CD4-positive, alpha-beta T cell treated with Interleukin-10 for 1 hour (primary cell): ENCODE measurements around the gene PPT1.
"Not testable (repeated sequence)": the region's sequence is repeated elsewhere in the genome, so short reads cannot be mapped to it uniquely, and the experiment has no call there.

Experiments
- DNase-seq: peaks from one replicate; pipeline ENCODE4 v3.0.0-alpha.2; 2020

The PPT1 gene

DNA sequence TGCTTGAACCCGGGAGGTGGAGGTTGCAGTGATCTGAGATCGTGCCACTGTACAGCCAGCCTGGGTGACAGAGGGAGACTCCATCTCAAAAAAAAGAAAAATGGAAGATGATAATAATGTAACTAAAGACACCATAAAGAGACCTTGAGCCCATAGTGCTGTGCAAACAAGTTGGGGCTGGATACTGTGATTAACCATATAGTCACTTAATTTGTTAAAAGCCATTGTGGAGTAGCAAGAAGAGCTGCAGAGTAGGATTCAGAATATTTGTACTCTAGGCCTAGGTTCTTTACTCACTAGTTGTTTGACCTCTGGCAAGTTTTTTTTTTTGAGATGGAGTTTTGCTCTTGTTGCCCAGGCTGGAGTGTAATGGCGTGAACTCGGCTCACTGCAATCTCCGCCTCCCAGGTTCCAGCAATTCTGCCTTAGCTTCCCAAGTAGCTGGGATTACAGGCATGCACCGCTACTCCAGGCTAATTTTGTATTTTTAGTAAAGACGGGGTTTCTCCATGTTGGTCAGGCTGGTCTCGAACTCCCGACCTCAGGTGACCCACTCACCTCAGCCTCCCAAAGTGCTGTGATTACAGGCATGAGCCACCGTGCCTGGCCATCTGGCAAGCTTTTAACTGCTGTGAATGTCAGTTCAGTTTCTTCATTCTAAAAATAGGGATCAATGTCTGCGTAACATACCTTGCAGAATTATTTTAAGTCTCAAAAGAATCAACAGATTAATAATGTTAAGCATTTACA, 43.7 kb downstream of the PPT1 start:
- no peak for DNase-seq

DNA sequence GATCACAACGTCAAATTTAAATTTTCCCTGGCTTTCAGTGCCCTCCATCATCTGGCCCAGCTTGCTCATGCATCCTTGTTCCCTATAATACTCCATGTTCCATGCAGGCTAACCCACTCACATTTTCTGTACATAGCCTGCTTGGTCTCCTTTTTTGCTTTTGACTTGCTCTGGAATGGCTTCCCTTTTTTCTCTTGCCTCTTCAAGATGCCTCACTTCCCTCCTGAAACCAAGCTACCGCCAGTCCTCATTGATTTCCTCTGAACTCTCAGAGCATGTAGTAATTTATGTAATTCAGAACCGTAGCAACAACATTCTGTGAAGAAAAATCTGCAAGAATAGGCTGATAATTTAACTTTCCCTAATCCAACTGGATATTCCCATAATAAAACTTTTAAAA, 46.2 kb downstream of the PPT1 start:
- no peak for DNase-seq

DNA sequence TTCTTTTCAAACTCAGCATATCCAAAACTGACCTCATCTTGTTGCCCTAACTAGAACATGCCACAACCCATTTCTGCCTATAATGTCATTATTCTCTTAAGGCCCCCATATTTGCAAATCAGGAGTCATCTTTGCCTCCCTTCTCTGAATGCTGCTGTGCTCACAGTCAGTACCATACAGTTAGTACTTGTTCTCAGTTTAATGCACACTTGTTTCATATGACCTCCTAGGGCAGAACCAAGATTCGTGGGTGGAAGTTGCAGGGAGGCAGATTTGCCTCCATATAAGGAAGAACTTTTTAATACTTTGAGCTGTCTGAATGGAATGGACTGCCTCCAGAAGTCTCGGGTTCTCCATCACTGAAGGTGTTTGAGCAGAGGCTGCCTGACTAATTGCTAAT, 47.3 kb downstream of the PPT1 start:
- no peak for DNase-seq

DNA sequence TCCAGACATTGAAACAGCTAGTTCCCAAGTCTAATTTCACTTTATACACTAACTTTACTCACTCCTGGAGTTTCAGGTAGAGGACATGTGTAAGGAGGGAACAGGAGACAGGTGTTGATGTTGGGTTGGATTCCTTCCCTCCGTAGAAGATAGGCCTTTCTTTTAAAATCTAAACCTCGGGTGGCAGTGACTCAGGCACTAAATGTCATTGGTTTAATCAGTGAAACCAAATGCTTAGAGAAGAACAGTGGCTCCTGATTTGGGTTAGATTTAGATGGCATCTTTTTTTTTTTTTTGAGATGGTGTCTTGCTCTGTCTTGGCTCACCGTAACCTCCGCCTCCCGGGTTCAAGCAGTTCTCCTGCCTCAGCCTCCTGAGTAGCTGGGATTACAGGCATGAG, 49.3 kb downstream of the PPT1 start:
- DNase-seq: no peak

DNA sequence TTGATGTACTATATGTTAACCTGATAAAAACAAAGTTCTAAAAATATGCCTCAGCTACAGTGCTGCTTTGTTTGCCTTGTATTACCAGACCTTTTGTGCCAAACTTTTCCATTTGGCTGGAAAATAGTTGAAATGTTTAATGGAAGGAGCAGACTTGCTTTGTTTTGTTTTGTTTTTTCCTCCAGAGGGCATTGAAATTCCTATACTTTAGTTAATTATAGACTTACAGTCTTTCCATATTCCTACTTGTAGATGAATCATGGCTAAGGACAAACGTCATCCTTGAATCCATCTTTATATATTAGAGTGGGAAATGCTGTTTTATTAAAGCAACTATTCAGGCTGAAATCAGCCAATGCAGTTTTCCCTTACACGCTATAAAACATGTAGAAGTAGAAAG, 49.8 kb downstream of the PPT1 start:
- no peak for DNase-seq

DNA sequence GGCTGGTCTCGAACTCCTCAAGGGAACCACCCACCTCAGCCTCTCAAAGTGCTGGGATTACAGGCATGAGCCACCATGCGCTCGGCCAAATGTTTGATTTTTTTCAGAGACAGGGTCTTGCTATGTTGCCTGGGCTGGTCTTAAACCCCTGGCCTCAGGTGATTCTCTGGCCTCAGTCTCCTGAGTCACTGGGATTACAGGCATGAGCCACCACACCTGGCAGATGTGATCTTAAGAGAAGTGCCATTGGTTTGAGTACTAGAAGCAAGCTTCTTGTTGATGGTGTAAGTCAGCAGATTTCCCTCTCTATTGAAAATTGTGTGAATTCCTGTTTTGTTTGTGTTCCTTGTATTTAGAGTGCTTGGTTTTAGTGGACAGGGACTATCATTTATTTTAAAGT, 51.3 kb downstream of the PPT1 start:
- no peak for DNase-seq

DNA sequence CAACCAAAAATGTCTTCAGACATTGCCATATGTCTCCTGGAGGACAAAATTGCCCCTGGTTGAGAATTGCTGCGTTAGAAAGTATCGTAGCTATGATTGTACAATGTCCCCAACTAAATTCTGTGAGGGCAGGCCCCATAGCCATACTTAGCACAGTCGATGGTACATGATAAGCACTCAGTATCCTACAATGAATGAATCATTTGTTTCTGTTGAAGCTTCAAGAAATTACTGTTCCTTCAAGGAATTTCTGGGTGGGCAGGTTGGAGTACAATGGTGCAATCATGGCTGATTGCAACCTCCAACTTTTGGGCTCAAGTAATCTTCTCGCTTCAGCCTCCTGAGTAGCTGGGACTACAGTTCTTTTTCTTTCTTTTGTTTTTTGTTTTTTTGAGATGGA, 51.9 kb downstream of the PPT1 start:
- no peak for DNase-seq

DNA sequence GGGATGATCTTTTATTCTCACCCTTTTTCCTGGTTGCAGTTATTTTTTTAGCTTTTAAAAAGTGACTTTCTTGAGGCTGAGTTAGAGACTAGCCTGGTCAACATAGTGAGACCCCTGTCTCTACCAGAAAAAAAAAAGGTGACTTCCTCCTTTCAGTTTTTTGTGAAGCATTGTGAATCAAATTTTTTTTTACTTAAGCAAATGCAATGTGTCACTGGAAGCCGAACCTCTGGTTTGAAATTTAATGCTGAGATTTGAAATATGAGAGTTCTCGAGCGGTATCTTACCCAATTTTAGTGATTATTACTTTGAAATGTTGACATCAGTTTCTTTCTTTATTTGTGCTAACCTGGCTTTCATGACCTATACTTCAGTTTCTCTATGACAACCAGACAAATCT, 52.9 kb downstream of the PPT1 start:
- no peak for DNase-seq

DNA sequence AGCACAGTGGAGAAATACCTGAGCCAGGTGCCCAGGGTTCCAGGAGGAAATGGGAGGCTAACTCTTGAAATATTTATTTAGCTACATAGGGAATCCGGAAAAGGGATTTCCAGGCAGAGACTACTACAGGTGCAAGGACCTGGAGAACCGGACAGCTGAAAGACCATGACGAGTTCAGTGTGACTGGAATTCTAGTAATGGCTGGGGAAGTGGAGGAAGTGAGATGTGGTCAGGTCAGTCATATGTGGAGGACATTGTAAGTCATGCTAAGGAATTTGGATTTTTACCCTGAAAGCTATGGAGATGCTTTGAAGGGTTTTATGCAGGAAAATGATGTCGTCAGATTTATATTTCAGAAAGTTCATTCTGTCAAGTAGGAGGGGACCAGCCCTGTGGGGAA, 54.7 kb downstream of the PPT1 start:
- DNase-seq: no peak

DNA sequence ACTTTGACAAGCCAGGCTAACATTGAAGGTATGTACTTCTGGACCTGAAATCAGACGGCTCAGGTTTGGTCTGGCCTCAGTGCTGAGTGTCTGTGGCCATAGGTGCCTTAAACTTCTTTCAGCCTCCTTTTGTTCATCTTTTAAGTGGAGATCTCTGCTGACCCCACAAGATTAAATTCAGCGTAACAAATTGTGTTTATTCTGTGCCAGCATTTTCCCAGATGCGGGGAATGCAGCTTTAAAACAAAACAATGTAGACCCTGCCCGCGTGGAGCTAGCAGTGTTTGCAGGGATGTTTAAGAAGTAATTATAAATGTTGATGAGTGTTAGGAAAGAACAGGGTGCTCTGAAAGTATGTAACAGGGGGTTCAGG, 55.6 kb downstream of the PPT1 start:
- no peak for DNase-seq

DNA sequence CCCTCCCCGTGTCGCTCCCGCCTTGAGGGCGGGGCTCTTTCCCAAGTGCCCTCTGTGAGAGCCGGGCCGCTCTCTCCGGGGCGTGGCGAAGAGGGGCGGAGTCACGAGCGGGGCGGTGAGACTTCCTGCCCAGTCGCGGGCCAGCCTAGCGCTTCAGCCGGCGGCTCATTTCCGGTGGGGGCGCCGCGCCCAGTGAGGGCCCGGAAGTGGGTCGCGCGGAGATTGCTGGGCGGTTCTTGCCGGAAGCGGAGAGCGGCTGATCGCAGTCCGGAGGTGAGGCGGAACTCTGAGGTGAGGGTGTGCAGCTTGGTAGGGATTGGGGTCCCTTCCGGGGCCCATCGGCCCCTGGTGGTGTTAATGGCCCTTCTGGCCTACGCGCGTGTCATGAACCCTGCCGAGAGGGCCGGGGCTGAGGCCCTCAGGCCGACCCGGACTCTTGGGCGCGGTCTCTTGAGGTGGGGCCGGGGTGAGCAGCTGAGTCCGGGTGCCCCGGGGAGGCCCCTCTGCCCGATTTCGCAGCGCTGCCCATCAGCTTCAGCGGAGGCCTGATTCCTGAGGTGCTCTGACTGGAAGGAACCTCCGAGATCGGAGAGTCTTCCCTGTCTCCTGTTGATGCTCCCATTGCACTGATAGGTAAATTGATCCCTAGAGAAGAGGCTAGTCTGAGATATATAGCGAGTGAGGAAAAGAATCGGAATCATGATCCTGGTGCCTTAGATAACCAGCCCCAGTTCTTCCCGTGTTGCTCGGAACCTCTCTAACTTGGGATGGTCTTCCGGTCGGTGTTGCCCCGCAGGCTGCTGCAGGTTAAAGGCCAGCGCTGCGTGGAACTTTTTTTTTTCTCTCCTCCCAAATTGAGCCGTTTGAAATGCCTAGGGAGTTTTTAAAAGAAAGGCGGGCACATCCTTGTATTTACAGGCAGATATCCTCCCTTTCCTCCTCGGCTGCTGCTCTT, 56.3 kb downstream of the PPT1 start, which contains the start of gene CAP1:
Gene CAP1 (plus strand): TSS at position 219 of the 955 bp plus-strand sequence. CDS start 18,618 bp downstream, outside the sequence.
- peak; percentile 100 for DNase-seq

DNA sequence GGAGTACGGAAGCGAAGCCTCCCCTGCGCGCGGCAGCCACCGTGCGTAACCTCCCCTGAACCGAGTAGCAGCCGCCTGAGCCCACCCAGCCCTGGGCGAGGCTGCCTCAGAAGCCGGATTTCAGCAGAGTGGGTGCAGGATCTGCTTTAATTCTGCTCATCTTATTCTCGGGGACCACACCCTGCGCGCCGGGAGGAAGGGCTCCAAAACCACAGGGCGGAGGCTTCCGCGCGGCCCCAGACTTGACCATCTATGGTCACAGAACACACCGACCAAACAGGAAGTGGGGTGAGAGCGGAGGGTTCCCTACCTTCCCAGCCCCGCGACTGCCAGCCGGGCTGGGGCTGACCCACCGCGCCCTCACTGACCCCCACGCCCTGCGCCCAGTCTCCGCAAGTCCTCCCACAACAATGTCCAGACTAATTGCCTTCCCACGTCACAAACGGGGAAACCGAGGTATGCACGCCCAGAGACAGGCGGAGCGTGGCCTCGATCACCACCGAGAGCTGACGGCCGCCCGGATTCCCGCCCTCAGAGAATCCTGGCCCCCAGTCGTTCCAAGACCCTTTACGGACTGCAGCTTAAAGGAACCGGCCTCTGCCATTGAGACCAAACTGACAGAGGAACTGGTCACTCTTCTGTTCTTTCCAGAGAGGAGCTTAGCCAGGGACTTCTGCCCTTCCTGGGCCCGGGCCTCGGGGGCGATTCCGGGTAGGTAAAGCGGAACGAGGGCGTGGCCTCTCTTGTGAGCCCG, 57.1 kb downstream of the PPT1 start:
- DNase-seq: peak; percentile 83

DNA sequence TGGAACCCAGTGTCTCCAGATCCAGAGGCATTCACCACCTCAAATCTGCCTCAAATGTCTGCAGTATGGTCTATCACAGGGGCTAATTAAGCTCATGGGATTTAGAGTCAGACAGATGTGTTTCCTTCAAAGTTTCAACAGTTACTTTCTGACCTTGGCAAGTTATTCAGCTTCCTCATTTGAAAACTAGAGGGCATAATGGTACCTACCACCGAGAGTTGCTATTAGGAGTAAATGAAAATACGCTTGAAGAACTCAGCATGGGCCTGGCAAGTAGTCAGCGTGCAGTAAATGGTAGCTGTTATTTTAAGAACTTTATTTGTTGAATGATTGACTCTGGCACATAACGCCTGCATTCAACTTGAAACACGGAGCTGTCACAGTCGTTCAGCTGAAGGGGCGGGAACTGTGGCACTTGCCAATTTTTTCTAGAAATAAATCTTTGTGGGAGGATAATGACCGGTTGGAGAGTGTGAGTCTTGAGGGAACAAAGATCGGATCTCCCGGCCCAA, 57.8 kb downstream of the PPT1 start:
- DNase-seq: peak; percentile 62

DNA sequence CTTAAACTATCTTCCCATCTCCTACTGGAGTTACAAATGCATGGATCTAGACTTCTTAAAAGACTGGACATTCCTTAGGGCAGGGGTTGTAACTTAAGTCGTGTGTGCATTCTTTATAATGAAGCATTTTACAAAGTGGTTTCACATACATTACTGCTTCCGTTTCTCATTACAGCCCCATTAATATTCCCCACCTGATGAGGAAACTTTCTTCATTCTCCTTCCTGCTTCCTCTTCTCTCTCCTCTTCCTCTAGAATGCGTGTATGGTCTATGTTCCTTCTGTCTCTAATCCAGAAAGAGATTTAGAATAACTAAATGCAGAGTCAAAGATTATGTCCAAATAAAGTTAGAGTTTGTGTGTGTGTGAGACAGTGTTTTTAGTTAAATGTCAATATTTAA, 58.4 kb downstream of the PPT1 start:
- DNase-seq: no peak

DNA sequence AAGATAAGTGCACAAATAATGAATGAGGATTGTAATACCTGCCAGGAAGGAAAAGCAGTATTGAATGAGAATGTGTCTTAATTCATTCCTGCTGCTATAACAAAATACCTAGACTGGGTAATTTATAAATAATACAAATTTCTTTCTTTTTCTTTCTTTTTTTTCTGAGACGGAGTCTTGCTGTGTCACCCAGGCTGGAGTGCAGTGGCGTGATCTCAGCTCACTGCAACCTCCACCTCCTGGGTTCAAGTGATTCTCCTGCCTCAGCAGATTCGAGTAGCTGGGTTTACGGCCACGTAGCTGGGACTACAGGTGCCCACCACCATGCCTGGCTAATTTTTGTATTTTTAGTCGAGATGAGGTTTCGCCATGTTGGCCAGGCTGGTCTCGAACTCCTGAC, 59.8 kb downstream of the PPT1 start:
- DNase-seq: not testable (repeated sequence)

DNA sequence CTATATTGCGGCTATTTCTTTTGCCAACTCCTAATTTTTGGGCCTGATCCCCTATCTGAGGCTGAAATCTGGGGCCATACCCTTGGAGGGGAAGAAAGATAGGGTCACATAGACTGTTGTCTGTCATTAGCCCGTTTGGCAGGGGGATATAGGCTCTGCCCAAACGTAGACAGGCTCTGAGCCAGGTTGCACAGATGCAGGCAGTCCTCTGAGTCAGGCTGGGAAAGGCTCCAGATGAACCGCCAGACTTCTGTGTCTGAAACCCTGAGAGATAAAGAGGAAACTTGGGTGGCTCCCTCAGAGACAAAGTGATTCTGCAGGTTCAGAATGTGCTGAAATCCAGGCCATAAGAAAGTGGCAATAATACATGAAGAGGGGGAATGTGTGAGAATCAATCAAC, 60.5 kb downstream of the PPT1 start:
- DNase-seq: no peak

DNA sequence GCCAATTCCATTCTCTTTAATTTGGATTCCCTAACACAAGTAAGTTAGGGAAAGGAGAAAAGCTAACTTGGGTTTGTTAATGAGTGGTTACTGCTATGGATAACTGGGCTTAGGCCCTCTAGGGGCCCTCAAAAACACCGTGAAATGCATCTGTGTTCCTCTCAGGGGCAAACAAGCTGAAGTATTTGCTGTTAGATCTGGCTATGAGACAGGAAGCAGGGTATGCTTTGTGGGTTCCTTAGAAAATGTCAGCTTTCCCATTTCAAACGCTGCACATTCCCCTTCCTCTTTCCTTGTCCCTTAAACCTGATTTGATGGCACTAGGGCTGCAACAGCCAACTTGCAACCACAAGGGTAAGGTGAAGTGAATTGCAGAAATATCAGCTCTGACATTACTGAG, 62.2 kb downstream of the PPT1 start:
- peak; percentile 27 for DNase-seq

DNA sequence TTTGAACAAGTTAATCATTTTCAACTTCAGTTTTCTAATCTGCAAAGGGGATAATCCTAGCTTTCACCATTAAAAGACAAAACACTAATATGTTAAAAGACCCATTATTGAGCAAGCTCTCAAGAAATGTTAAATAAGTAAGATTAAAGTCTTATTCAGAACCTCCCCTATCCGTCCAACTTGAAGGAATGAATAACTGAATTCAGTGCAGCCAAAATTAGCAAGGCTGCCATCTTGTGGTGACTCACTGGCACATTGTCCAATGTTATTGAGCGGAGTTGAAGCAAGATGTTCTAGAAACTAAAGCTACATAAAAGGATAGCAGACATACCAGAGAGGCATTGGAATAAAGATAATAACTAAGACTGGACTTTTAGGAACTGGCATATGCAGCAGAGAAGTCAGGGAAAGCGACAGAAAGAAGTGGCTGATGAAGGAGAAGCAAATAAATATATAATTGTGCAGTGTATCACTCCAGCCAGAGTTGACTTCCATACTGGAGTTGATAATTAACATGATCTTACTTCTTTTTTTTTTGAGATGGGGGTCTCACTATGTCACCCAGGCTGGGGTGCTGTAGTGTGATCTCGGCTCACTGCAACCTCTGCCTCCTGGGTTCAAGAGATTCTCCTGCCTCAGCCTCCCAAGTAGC, 64.7 kb downstream of the PPT1 start:
- DNase-seq: peak; percentile 72

DNA sequence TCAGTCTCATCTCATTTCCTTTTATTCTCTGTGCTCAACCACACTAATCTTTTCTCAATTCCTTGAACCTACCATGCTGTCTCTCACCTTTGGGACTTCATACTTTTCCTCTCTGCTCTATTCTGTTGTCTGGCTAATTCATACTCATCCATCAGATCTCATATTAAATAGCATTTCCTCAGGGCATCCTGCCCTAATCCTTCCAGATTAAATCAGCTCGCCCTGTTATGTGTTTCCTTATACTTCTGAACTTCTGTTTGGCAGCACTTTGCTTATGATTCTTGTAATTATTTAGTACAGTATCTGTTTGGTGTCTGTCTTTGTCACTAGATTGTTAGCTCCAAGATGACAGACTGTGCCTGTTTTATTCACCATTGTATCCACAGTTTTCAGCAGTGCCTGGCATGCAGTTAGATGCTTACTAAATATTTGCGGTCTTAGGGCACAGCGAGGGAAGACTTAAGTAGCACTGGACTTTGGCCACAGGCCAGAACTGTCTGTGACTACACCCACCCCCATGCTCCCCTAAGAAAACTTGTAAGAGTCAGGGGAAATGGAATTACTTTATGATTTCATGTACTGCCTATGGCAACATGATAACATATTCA, 66.4 kb downstream of the PPT1 start:
- no peak for DNase-seq

DNA sequence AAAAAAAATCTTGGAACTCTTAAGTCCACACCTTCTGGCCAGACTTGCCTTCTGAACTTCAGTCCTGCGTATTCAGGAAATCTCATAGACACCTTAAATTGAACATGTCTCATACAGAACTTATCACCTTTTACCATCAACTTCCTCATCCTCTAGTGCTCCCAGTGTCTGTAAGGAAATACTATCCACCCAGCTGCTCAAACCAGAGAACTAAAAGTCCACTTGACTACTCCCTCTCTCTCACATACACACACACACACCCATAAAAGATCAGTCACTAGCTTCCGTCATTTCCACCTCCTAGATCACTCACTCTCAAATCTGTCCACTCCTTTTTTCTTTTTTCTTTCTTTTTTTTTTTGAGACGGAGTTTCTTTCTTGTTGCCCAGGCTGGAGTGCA, 67.4 kb downstream of the PPT1 start:
- no peak for DNase-seq

DNA sequence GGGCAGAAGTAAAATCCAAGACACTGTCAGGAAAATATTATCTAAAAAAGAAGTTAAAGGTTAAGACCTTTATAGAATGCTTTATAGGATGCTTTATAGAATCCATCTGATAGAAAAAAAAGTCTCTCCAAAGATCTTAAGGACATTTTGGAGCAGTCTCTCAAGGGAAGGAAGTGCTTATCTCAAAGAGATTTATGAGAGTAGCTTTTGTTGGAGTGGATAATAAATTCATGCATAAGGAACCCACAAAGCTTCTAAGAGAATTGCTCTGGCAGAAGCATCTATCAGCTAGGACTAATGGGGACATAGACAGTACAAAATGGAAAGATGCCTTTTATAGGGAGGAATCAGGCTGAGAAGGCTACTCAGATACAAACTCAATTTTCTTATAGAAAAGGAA, 69.4 kb downstream of the PPT1 start:
- no peak for DNase-seq

DNA sequence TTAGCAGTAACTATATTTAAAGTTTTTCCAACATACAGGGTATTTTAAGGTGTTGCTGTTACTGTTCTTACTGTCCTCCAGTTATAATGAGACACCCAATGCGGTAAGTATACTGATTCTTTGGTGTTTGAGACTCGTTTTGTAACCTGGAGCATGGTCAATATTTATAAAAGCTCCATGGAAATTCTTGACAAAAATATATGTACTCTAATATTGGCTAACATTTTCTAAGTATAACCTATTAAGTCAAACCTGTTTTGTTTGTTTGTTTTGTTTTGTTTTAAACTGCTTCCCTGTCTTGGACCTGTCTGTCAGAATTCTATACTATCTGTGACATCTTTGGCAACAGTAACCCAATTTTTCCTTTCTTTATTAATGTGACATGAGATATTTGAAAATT, 72.4 kb downstream of the PPT1 start:
- no peak for DNase-seq
